ENCODE results near the gene F5. TPM values are rescaled to one million over a fixed set of nuclear protein-coding genes. Genes with fewer than 3 reads are reported as not detected.

Gene F5
- total RNA-seq, 1 experiment from 2014 or later = 0.37 TPM

DNA sequence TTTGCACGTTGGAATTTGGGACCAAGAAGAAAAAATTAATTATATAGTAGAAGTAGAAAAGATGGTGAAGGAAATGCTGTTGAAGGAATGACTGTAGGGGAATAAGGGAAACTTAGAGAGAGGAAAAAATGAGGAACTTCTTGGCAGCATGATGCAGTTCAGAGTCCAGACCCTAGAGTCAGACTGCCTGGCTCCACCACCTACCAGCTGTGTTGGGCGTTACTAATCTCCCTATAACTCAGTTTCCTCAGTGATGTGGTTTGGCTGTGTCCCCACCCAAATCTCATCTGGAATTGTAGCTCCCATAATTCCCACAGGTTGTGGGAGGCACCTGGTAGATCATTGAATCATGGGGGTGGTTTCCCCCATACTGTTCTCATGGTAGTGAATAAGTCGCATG, 45.0 kb upstream of the F5 start:
- DNase-seq (ENCODE audit: low read depth, low spot score) = no peak
- H4K20me1 ChIP-seq (ENCODE audit: insufficient read depth) = no peaks in the 10 kb centered on the region
- H3K36me3 ChIP-seq (ENCODE audit: control insufficient read depth in 1 of 2, insufficient read depth in 2 of 2, low read length in 2 of 2) = no peaks in the 10 kb centered on the region
- no peaks in the 10 kb centered on the region for H3K27me3 ChIP-seq (ENCODE audit: insufficient read depth, low read length)
- no peaks in the 10 kb centered on the region for H3K4me1 ChIP-seq (ENCODE audit: control insufficient read depth in 1 of 2, insufficient read depth in 2 of 2, low read length in 2 of 2)
- ChIA-PET RAD21 (ENCODE audit: low non-redundant PET in 1 of 2, low total read pairs in 2 of 2, uncharacterized antibody in 2 of 2, unreplicated experiment in 2 of 2) (no interaction called here), POLR2A (no interaction called here), CTCF (no interaction called here)
- no peak overlapping the region for H3K4me2 ChIP-seq (ENCODE audit: low read length)
- intact Hi-C loops (cut with micrococcal nuclease) = no loop called here
- no peak for TF ChIP-seq FOSL1 (IDR thresholded peaks at IDR 0.05; ENCODE audit: low read depth)
- TF ChIP-seq YY1 (IDR thresholded peaks at IDR 0.05; ENCODE audit: extremely low read depth, insufficient replicate concordance, low read depth, low read length) = no peak
- no peak for TF ChIP-seq RAD21 (IDR thresholded peaks at IDR 0.05; ENCODE audit: low read depth)
- TF ChIP-seq SP1 (IDR thresholded peaks at IDR 0.05; ENCODE audit: low read depth) = no peak
- TF ChIP-seq, protein P1, sequence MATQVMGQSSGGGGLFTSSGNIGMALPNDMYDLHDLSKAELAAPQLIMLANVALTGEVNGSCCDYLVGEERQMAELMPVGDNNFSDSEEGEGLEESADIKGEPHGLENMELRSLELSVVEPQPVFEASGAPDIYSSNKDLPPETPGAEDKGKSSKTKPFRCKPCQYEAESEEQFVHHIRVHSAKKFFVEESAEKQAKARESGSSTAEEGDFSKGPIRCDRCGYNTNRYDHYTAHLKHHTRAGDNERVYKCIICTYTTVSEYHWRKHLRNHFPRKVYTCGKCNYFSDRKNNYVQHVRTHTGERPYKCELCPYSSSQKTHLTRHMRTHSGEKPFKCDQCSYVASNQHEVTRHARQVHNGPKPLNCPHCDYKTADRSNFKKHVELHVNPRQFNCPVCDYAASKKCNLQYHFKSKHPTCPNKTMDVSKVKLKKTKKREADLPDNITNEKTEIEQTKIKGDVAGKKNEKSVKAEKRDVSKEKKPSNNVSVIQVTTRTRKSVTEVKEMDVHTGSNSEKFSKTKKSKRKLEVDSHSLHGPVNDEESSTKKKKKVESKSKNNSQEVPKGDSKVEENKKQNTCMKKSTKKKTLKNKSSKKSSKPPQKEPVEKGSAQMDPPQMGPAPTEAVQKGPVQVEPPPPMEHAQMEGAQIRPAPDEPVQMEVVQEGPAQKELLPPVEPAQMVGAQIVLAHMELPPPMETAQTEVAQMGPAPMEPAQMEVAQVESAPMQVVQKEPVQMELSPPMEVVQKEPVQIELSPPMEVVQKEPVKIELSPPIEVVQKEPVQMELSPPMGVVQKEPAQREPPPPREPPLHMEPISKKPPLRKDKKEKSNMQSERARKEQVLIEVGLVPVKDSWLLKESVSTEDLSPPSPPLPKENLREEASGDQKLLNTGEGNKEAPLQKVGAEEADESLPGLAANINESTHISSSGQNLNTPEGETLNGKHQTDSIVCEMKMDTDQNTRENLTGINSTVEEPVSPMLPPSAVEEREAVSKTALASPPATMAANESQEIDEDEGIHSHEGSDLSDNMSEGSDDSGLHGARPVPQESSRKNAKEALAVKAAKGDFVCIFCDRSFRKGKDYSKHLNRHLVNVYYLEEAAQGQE (IDR thresholded peaks at IDR 0.05; ENCODE audit: low read depth) = no peak
- no peak for TF ChIP-seq POLR2A (IDR thresholded peaks at IDR 0.05; ENCODE audit: borderline replicate concordance, extremely low read depth, insufficient read depth, insufficient read length)
- no peak for TF ChIP-seq EZH2phosphoT487 (IDR thresholded peaks at IDR 0.05; ENCODE audit: borderline replicate concordance)
- no peak for TF ChIP-seq EGR1 (IDR thresholded peaks at IDR 0.05; ENCODE audit: low read depth)
- no peak for TF ChIP-seq POLR2AphosphoS5 (IDR thresholded peaks at IDR 0.05; ENCODE audit: low read depth, low read length)
- no peak for TF ChIP-seq ZNF274 (IDR thresholded peaks at IDR 0.05; ENCODE audit: low read depth, low read length)
- TF ChIP-seq EZH2 (IDR thresholded peaks at IDR 0.05) = no peak
- TF ChIP-seq, protein P2, sequence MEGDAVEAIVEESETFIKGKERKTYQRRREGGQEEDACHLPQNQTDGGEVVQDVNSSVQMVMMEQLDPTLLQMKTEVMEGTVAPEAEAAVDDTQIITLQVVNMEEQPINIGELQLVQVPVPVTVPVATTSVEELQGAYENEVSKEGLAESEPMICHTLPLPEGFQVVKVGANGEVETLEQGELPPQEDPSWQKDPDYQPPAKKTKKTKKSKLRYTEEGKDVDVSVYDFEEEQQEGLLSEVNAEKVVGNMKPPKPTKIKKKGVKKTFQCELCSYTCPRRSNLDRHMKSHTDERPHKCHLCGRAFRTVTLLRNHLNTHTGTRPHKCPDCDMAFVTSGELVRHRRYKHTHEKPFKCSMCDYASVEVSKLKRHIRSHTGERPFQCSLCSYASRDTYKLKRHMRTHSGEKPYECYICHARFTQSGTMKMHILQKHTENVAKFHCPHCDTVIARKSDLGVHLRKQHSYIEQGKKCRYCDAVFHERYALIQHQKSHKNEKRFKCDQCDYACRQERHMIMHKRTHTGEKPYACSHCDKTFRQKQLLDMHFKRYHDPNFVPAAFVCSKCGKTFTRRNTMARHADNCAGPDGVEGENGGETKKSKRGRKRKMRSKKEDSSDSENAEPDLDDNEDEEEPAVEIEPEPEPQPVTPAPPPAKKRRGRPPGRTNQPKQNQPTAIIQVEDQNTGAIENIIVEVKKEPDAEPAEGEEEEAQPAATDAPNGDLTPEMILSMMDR (IDR thresholded peaks at IDR 0.05 in 2 of 3, conservative IDR thresholded peaks at IDR 0.05 in 1 of 3; ENCODE audit: borderline replicate concordance in 1 of 3, insufficient read depth in 1 of 3, low read depth in 2 of 3, low read length in 2 of 3) = no peak
- TF ChIP-seq CBX3 (IDR thresholded peaks at IDR 0.05; ENCODE audit: low read depth) = no peak
- no peak for TF ChIP-seq SIN3A (IDR thresholded peaks at IDR 0.05; ENCODE audit: low read depth)
- TF ChIP-seq, protein P3, sequence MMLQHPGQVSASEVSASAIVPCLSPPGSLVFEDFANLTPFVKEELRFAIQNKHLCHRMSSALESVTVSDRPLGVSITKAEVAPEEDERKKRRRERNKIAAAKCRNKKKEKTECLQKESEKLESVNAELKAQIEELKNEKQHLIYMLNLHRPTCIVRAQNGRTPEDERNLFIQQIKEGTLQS (IDR thresholded peaks at IDR 0.05) = no peak
- TF ChIP-seq TCF7L2 (IDR thresholded peaks at IDR 0.05; ENCODE audit: borderline replicate concordance, extremely low read depth, insufficient read depth, insufficient read length) = no peak
- no peak overlapping the region for H3K9ac ChIP-seq (ENCODE audit: low read length)
- H3K9me3 ChIP-seq (ENCODE audit: control insufficient read depth in 1 of 2, insufficient read depth in 1 of 2, low read depth in 1 of 2, low read length in 2 of 2) = peaks cover 0 to 13% of the 10 kb centered on the region in 2 experiments; a peak in 2 of 4 replicates
- H3K79me2 ChIP-seq (ENCODE audit: insufficient read depth, low read length) = no peaks in the 10 kb centered on the region
- H2AFZ ChIP-seq (ENCODE audit: low read depth, low read length, poor library complexity, severe bottlenecking) = no peak overlapping the region
- ATAC-seq = no peak
- H3K4me3 ChIP-seq (replicated peaks in 1 of 2; ENCODE audit: low read depth in 1 of 2, low read length in 2 of 2) = no peak overlapping the region
- H3K9me2 ChIP-seq (ENCODE audit: insufficient read depth) = no peaks in the 10 kb centered on the region
- no peak overlapping the region for H3K27ac ChIP-seq (ENCODE audit: low read depth, low read length)
- BruUV-seq (replicated peaks) = no TSS peak
